ENCODE measurements around the gene THSD4.
"Not testable (repeated sequence)": the region's sequence is repeated elsewhere in the genome, so short reads cannot be mapped to it uniquely, and the experiment has no call there.

THSD4 gene

GRCh38 chr15:71359246-71359645 is 244.0 kb downstream of the THSD4 start:
- Histone ChIP-seq H3K27me3 (no peaks in the 10 kb centered on the region), H4K20me1 (no peaks in the 10 kb centered on the region), H3K36me3 (no peaks in the 10 kb centered on the region), H3K4me2 (no peak overlapping the region), H3K4me3 (no peak overlapping the region), H3K27ac (no peak overlapping the region), H3K9ac (no peak overlapping the region), H3K9me3 (no peaks in the 10 kb centered on the region), H3K4me1 (no peaks in the 10 kb centered on the region)
- no peak for TF ChIP-seq Cebpa-rat (IDR thresholded peaks at IDR 0.05)

DNA sequence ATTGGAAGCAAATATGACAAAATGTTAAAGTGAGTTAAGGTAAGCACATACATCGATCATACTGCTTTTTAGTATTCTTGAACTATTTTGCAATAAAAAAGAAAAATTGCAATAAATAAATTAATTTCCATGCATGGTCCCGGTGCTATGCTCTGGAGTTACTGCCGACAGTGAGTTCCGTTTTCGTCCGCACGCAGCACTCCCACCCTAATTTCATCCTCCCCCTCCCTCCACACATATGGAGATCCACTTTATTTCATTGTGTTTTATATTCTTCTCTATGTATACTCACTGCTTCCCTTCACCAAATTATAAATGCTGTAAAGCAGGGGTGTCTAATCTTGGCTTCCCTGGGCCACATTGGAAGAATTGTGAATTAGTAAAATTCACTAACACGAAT is 247.3 kb downstream of the THSD4 start:
- no peaks in the 10 kb centered on the region for H3K27me3 ChIP-seq
- H3K4me1 ChIP-seq: no peaks in the 10 kb centered on the region
- no peaks in the 10 kb centered on the region for H3K36me3 ChIP-seq
- no peak overlapping the region for H3K27ac ChIP-seq
- H3K4me2 ChIP-seq: no peak overlapping the region
- H3K9me3 ChIP-seq: no peaks in the 10 kb centered on the region
- no peak overlapping the region for H3K9ac ChIP-seq
- H4K20me1 ChIP-seq: no peaks in the 10 kb centered on the region
- H3K4me3 ChIP-seq: no peak overlapping the region
- no peak for TF ChIP-seq Cebpa-rat (IDR thresholded peaks at IDR 0.05)

- H3K27ac ChIP-seq: no peak overlapping the region
Observed at GRCh38 chr15:71362987-71363968, 248.0 kb downstream of the THSD4 start.

DNA sequence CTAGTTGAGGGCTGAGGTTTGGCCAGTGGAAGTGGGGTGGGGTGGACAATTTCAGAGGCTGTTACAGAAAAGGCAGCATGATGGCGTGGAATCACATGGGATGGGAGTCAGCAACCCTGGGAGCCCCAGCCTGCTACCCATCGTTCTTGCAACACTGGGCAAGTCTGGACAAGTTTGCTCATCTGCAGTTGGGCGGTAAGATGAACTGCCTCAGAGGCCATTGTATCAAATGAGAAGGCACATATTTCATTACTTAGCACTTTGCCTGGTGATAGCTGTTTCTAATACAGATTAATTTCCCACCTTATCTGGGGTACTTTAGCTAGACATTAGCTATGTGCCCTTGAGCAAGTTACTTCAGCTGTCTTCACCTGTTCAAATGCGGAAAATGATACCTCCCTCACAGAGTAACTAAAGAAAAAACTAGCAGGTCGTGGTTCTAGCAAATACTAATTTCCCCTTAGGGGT is 248.9 kb downstream of the THSD4 start:
- H4K20me1 ChIP-seq: no peaks in the 10 kb centered on the region
- no peak overlapping the region for H3K4me2 ChIP-seq
- H3K4me3 ChIP-seq: no peak overlapping the region
- no peak overlapping the region for H3K27ac ChIP-seq
- H3K27me3 ChIP-seq: no peaks in the 10 kb centered on the region
- no peak overlapping the region for H3K9ac ChIP-seq
- no peaks in the 10 kb centered on the region for H3K36me3 ChIP-seq
- H3K4me1 ChIP-seq: no peaks in the 10 kb centered on the region
- no peak for TF ChIP-seq Cebpa-rat (IDR thresholded peaks at IDR 0.05)
- H3K9me3 ChIP-seq: no peaks in the 10 kb centered on the region

More at GRCh38 chr15:71362987-71363968, 248.0 kb downstream of the THSD4 start:
- no peaks in the 10 kb centered on the region for H3K36me3 ChIP-seq
- TF ChIP-seq Cebpa-rat (IDR thresholded peaks at IDR 0.05): no peak
- H3K27me3 ChIP-seq: no peaks in the 10 kb centered on the region
- no peaks in the 10 kb centered on the region for H3K9me3 ChIP-seq
- no peaks in the 10 kb centered on the region for H3K4me1 ChIP-seq
- no peak overlapping the region for H3K4me2 ChIP-seq
- H3K4me3 ChIP-seq: no peak overlapping the region
- no peaks in the 10 kb centered on the region for H4K20me1 ChIP-seq
- H3K9ac ChIP-seq: no peak overlapping the region

- no peaks in the 10 kb centered on the region for H3K36me3 ChIP-seq
Observed at GRCh38 chr15:71366522-71366921, 251.3 kb downstream of the THSD4 start.

GRCh38 chr15:71366926-71367325 is 251.7 kb downstream of the THSD4 start:
- Histone ChIP-seq H3K36me3 (no peaks in the 10 kb centered on the region), H3K9ac (no peak overlapping the region), H3K9me3 (no peaks in the 10 kb centered on the region), H3K4me1 (no peaks in the 10 kb centered on the region), H3K27ac (no peak overlapping the region), H3K27me3 (no peaks in the 10 kb centered on the region), H3K4me2 (no peak overlapping the region), H4K20me1 (no peaks in the 10 kb centered on the region), H3K4me3 (no peak overlapping the region)
- no peak for TF ChIP-seq Cebpa-rat (IDR thresholded peaks at IDR 0.05)

More at GRCh38 chr15:71366522-71366921, 251.3 kb downstream of the THSD4 start:
- no peak overlapping the region for H3K4me2 ChIP-seq
- H3K4me1 ChIP-seq: no peaks in the 10 kb centered on the region
- H3K27me3 ChIP-seq: no peaks in the 10 kb centered on the region
- H3K27ac ChIP-seq: no peak overlapping the region
- H3K9me3 ChIP-seq: no peaks in the 10 kb centered on the region
- H3K9ac ChIP-seq: no peak overlapping the region
- TF ChIP-seq Cebpa-rat (IDR thresholded peaks at IDR 0.05): no peak
- H3K4me3 ChIP-seq: no peak overlapping the region
- H4K20me1 ChIP-seq: no peaks in the 10 kb centered on the region

GRCh38 chr15:71367737-71368136 is 252.5 kb downstream of the THSD4 start:
- not testable (repeated sequence) for H3K27ac ChIP-seq, H3K9me3 ChIP-seq, H3K36me3 ChIP-seq, H3K4me1 ChIP-seq, H3K4me3 ChIP-seq, H3K9ac ChIP-seq, H4K20me1 ChIP-seq, H3K4me2 ChIP-seq, H3K27me3 ChIP-seq

DNA sequence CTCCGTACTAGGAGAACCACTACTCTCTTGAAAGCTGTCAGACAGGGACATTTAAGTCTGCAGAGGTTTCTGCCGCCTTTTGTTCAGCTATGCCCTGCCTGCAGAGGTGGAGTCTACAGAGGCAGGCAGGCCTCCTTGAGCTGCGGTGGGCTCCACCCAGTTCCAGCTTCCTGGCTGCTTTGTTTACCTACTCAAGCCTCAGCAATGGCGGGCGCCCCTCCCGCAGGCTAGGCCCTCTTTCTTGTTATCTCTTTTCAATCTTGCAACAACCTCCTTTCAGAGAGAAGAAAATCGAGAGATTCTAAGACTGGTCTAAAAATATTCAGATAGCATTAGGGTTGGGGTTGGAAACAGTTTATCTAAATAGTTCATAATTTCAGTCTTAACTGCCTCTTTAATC is 257.5 kb downstream of the THSD4 start:
- not testable (repeated sequence) for H3K36me3 ChIP-seq, H3K9me3 ChIP-seq, H3K9ac ChIP-seq, H3K27ac ChIP-seq, H3K4me2 ChIP-seq, H4K20me1 ChIP-seq, H3K27me3 ChIP-seq, H3K4me3 ChIP-seq, H3K4me1 ChIP-seq

- no peaks in the 10 kb centered on the region for H3K27me3 ChIP-seq
- H4K20me1 ChIP-seq: no peaks in the 10 kb centered on the region
- H3K36me3 ChIP-seq: no peaks in the 10 kb centered on the region
Observed at GRCh38 chr15:71373917-71374316, 258.6 kb downstream of the THSD4 start.

GRCh38 chr15:71374607-71375352 is 259.5 kb downstream of the THSD4 start:
- no peak for TF ChIP-seq Cebpa-rat (IDR thresholded peaks at IDR 0.05)
- Histone ChIP-seq H3K27ac (no peak overlapping the region), H3K27me3 (no peaks in the 10 kb centered on the region), H3K4me2 (no peak overlapping the region), H4K20me1 (no peaks in the 10 kb centered on the region), H3K36me3 (no peaks in the 10 kb centered on the region), H3K9ac (no peak overlapping the region), H3K9me3 (no peaks in the 10 kb centered on the region), H3K4me1 (no peaks in the 10 kb centered on the region), H3K4me3 (no peak overlapping the region)

More at GRCh38 chr15:71373917-71374316, 258.6 kb downstream of the THSD4 start:
- Histone ChIP-seq H3K9me3 (no peaks in the 10 kb centered on the region), H3K27ac (no peak overlapping the region), H3K4me1 (no peaks in the 10 kb centered on the region), H3K9ac (no peak overlapping the region), H3K4me2 (no peak overlapping the region), H3K4me3 (no peak overlapping the region)
- no peak for TF ChIP-seq Cebpa-rat (IDR thresholded peaks at IDR 0.05)

Data from BLaER1 (cell line).